SU-DHL-6 (cell line): ENCODE measurements around the gene SRSF7.

ENCODE experiments used
- H2AFZ ChIP-seq: fragments of 200-600 bp; sonication (generic); 2 replicates; pipeline ENCODE4 v1.6.1; 2014; ENCODE audit warnings: low read depth, mild to moderate bottlenecking, moderate library complexity, mixed read lengths, antibody characterized with exemption, low read length; ENCODE audit not compliant: severe bottlenecking
- H3F3A ChIP-seq: fragments of 200-600 bp; shearing (Covaris generic); 2 replicates; pipeline ENCODE4 v1.6.0; 2016; ENCODE audit warnings: antibody characterized with exemption, mild to moderate bottlenecking; ENCODE audit not compliant: insufficient read depth
- H3K27ac ChIP-seq: fragments of 200-600 bp; sonication (generic); 2 replicates; pipeline ENCODE4 v1.5.1; 2016; ENCODE audit warnings: low read depth, mild to moderate bottlenecking, low read length, moderate library complexity, mixed read lengths
- H3K27me3 ChIP-seq: fragments of 200-600 bp; sonication (generic), shearing (Covaris generic); 2 replicates; pipeline ENCODE4 v1.6.0; 2014; ENCODE audit warnings: mild to moderate bottlenecking, low read length
- H3K36me3 ChIP-seq: fragments of 200-600 bp; sonication (generic); 2 replicates; pipeline ENCODE4 v1.6.1; 2014; ENCODE audit warnings: mild to moderate bottlenecking, low read length, mixed read lengths
- H3K4me2 ChIP-seq: fragments of 300-600, 200-600 bp; shearing (Covaris generic), sonication (generic); 2 replicates; pipeline ENCODE4 v1.6.0; 2014; ENCODE audit warnings: low read length, low read depth, mild to moderate bottlenecking; ENCODE audit not compliant: poor library complexity, severe bottlenecking
- H3K4me3 ChIP-seq: fragments of 200-600 bp; sonication (generic); 2 replicates; pipeline ENCODE4 v1.5.1; 2014; ENCODE audit warnings: antibody characterized with exemption, low read length, mild to moderate bottlenecking, mixed read lengths; ENCODE audit not compliant: insufficient read depth, poor library complexity, severe bottlenecking
- H3K79me2 ChIP-seq: fragments of 200-600 bp; sonication (generic); 2 replicates; pipeline ENCODE4 v1.6.1; 2014; ENCODE audit warnings: mild to moderate bottlenecking, low read length, moderate library complexity; ENCODE audit not compliant: insufficient read depth
- H3K9ac ChIP-seq: fragments of 200-600 bp; sonication (generic); 2 replicates; pipeline ENCODE4 v1.7.0; 2014; ENCODE audit warnings: mild to moderate bottlenecking, low read length
- H3K9me2 ChIP-seq: fragments of 200-600 bp; sonication (generic); replicated peaks from 2 replicates; pipeline ENCODE4 v1.6.1; 2014; ENCODE audit warnings: low read length; ENCODE audit not compliant: insufficient read depth
- H3K9me3 ChIP-seq: fragments of 200-600 bp; sonication (generic); 2 replicates; pipeline ENCODE4 v1.6.1; 2014; ENCODE audit warnings: low read length, mixed read lengths; ENCODE audit not compliant: insufficient read depth
- H4K20me1 ChIP-seq: fragments of 200-600 bp; sonication (generic); 2 replicates; pipeline ENCODE4 v1.6.1; 2014; ENCODE audit warnings: low read depth, mild to moderate bottlenecking, antibody characterized with exemption, low read length, moderate library complexity, mixed read lengths
- EZH2phosphoT487 ChIP-seq: fragments of 200-600 bp; sonication (generic), shearing (Covaris generic); conservative IDR thresholded peaks from 2 replicates; pipeline ENCODE4 v1.6.1; 2018; ENCODE audit warnings: mild to moderate bottlenecking, antibody characterized with exemption, low read length, moderate library complexity, mixed read lengths
- TF ChIP-seq, protein P1 (sequence below): fragments of 200-600 bp; sonication (generic); IDR thresholded peaks from one replicate; pipeline ENCODE4 v1.5.1; 2017; ENCODE audit warnings: antibody characterized with exemption, mild to moderate bottlenecking, low read length, moderate library complexity; ENCODE audit not compliant: insufficient read depth, poor library complexity, severe bottlenecking

SRSF7 gene

DNA sequence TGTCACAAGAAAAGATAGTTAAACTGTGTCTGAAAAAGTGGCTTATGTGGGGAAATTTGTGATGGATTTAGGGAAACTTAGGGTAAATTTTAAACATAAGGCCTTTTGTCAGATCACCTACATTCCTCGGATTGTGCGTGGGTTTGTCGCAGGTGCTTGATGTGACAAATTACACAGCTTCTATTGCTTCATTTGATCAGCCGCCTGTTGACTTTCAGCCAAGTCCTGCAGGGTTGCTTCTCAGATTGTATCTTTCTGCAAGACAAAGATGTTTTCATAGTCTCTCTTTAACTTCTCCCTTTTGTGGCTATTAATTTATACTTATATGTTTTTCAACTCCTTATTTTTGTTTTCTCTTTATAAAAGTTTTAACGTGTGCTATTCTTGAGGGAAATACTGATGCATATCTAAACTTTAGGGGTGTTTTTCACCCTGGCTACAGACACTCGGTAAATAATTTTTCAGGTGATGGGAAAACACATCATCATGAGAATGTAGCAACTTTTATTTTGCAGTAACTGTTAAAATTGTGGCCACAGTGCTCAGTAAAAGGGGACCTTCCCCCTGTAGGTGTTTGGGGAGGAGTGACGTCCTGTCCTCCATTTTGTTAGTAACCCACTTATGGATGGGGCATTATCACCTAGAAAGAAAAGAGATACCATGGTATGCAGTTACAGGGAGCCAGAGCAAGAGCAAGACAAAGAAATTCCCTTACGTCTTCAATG lies 53.9 kb downstream of the SRSF7 start:
- Histone ChIP-seq H3F3A (no peaks in the 10 kb centered on the region), H3K9ac (no peak overlapping the region), H2AFZ (no peak overlapping the region), H4K20me1 (no peaks in the 10 kb centered on the region), H3K4me2 (no peak overlapping the region), H3K79me2 (no peaks in the 10 kb centered on the region), H3K9me3 (no peaks in the 10 kb centered on the region), H3K27me3 (no peaks in the 10 kb centered on the region), H3K36me3 (no peaks in the 10 kb centered on the region), H3K9me2 (no peaks in the 10 kb centered on the region), H3K27ac (no peak overlapping the region), H3K4me3 (no peak overlapping the region)
- no peak for TF ChIP-seq EZH2phosphoT487
- TF ChIP-seq, protein P1, sequence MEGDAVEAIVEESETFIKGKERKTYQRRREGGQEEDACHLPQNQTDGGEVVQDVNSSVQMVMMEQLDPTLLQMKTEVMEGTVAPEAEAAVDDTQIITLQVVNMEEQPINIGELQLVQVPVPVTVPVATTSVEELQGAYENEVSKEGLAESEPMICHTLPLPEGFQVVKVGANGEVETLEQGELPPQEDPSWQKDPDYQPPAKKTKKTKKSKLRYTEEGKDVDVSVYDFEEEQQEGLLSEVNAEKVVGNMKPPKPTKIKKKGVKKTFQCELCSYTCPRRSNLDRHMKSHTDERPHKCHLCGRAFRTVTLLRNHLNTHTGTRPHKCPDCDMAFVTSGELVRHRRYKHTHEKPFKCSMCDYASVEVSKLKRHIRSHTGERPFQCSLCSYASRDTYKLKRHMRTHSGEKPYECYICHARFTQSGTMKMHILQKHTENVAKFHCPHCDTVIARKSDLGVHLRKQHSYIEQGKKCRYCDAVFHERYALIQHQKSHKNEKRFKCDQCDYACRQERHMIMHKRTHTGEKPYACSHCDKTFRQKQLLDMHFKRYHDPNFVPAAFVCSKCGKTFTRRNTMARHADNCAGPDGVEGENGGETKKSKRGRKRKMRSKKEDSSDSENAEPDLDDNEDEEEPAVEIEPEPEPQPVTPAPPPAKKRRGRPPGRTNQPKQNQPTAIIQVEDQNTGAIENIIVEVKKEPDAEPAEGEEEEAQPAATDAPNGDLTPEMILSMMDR, result no peak
